Measurements from ENCODE around the gene HOXA3.

DNA sequence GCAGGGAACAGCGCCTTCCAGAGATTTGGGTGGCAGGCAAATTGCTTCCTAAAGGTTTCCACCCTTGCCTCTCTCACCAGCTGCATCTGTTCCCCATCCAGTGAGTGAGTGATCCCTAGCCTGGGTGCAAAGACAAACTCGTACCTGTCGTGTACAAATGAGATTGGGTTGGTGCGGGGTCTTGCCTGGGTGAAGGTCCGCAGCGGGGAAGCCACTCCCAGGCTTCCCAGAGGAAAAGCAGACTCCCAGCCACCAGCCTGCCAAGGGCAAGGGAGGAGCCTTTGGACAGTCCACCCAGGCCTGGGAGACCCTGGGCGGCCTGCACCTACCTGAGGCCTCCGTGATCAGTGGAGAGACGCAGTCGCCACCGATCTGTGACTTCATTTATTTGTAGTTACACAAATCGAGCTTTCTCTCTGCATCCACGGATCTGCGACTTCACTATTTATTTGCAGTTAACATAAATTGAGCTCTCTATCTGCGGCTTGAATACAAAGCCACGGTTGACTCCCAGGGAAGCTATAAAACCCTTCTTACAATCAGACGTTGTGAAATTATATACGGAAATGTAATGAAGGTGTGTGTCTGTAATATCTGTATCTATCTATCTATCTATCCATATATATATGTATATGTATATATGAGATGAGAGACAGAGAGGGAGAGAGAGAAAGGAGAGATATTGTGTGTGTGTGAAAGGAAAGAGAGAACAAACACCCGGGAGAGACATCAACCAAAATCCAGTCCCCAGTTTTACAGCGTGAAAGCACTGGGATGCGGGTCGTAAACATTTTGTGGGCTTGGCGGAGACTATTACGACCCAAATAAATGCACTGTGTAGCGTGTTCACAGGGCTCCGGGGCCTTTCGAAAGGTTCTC is 7.1 kb upstream of the HOXA3 start:
- no peak for TF ChIP-seq POLR2A (IDR thresholded peaks at IDR 0.05)
- TF ChIP-seq, protein P1, sequence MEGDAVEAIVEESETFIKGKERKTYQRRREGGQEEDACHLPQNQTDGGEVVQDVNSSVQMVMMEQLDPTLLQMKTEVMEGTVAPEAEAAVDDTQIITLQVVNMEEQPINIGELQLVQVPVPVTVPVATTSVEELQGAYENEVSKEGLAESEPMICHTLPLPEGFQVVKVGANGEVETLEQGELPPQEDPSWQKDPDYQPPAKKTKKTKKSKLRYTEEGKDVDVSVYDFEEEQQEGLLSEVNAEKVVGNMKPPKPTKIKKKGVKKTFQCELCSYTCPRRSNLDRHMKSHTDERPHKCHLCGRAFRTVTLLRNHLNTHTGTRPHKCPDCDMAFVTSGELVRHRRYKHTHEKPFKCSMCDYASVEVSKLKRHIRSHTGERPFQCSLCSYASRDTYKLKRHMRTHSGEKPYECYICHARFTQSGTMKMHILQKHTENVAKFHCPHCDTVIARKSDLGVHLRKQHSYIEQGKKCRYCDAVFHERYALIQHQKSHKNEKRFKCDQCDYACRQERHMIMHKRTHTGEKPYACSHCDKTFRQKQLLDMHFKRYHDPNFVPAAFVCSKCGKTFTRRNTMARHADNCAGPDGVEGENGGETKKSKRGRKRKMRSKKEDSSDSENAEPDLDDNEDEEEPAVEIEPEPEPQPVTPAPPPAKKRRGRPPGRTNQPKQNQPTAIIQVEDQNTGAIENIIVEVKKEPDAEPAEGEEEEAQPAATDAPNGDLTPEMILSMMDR (IDR thresholded peaks at IDR 0.05 in 8 of 11, conservative IDR thresholded peaks at IDR 0.05 in 3 of 11) = no peak
- TF ChIP-seq POLR2AphosphoS5 (IDR thresholded peaks at IDR 0.05) = no peak

Data from spleen (tissue), 7 donors.